OCI-LY3 (cell line): ENCODE results near the gene CLDN4.
"Not testable (repeated sequence)": the region's sequence is repeated elsewhere in the genome, so short reads cannot be mapped to it uniquely, and the experiment has no call there.

ENCODE experiments used
- H2AFZ ChIP-seq: fragments of 200-600, 300-600 bp; shearing (Covaris generic); 2 replicates; pipeline ENCODE4 v1.6.0; 2014; ENCODE audit warnings: antibody characterized with exemption, low read depth, low read length
- H3K27ac ChIP-seq: fragments of 200-600, 300-600 bp; sonication (generic); 2 replicates; pipeline ENCODE4 v1.5.1; 2014; ENCODE audit warnings: mild to moderate bottlenecking, low read length, moderate library complexity, mixed read lengths
- H3K27me3 ChIP-seq: fragments of 200-600, 300-600 bp; sonication (generic); 2 replicates; pipeline ENCODE4 v1.6.1; 2014; ENCODE audit warnings: low read depth, low read length, mixed read lengths
- H3K36me3 ChIP-seq: fragments of 200-600, 300-600 bp; sonication (generic); replicated peaks from 2 replicates; pipeline ENCODE3; 2014; ENCODE audit warnings: low read depth, low read length, mixed read lengths
- H3K4me1 ChIP-seq: fragments of 300-600, 200-600 bp; sonication (generic); 2 replicates; pipeline ENCODE4 v1.6.1; 2014; ENCODE audit warnings: low read length, mixed read lengths
- H3K4me2 ChIP-seq: fragments of 200-600, 300-600 bp; sonication (generic); 2 replicates; pipeline ENCODE4 v1.6.1; 2014; ENCODE audit warnings: low read length, mixed read lengths
- H3K4me3 ChIP-seq: fragments of 300-600, 200-600 bp; sonication (generic); 2 replicates; pipeline ENCODE4 v1.5.1; 2014; ENCODE audit warnings: antibody characterized with exemption, mild to moderate bottlenecking, low read length, moderate library complexity
- H3K79me2 ChIP-seq: fragments of 300-600, 200-600 bp; shearing (Covaris generic); 2 replicates; pipeline ENCODE4 v1.6.1; 2014; ENCODE audit warnings: mild to moderate bottlenecking, low read length, mixed read lengths
- H3K9ac ChIP-seq: fragments of 300-600, 200-600 bp; shearing (Covaris generic); 2 replicates; pipeline ENCODE4 v1.6.0; 2014; ENCODE audit warnings: mild to moderate bottlenecking, low read length, moderate library complexity
- H3K9me3 ChIP-seq: fragments of 200-600, 300-600 bp; shearing (Covaris generic); 2 replicates; pipeline ENCODE4 v1.6.1; 2014; ENCODE audit warnings: low read length, mixed read lengths; ENCODE audit not compliant: insufficient read depth
- H4K20me1 ChIP-seq: fragments of 200-600, 300-600 bp; sonication (generic); 2 replicates; pipeline ENCODE4 v1.6.1; 2016; ENCODE audit warnings: low read length, mixed read lengths; ENCODE audit not compliant: insufficient read depth
- EZH2phosphoT487 ChIP-seq: fragments of 200-600 bp; shearing (Covaris generic); IDR thresholded peaks from 2 replicates; pipeline ENCODE4 v1.6.1; 2018; ENCODE audit warnings: antibody characterized with exemption, mixed run types, low read depth
- TF ChIP-seq, protein P1 (sequence below): fragments of 200-600, 300-600 bp; sonication (generic); IDR thresholded peaks from 2 replicates; pipeline ENCODE4 v1.5.1; 2014; ENCODE audit warnings: antibody characterized with exemption, low read length, low read depth

The CLDN4 gene

DNA sequence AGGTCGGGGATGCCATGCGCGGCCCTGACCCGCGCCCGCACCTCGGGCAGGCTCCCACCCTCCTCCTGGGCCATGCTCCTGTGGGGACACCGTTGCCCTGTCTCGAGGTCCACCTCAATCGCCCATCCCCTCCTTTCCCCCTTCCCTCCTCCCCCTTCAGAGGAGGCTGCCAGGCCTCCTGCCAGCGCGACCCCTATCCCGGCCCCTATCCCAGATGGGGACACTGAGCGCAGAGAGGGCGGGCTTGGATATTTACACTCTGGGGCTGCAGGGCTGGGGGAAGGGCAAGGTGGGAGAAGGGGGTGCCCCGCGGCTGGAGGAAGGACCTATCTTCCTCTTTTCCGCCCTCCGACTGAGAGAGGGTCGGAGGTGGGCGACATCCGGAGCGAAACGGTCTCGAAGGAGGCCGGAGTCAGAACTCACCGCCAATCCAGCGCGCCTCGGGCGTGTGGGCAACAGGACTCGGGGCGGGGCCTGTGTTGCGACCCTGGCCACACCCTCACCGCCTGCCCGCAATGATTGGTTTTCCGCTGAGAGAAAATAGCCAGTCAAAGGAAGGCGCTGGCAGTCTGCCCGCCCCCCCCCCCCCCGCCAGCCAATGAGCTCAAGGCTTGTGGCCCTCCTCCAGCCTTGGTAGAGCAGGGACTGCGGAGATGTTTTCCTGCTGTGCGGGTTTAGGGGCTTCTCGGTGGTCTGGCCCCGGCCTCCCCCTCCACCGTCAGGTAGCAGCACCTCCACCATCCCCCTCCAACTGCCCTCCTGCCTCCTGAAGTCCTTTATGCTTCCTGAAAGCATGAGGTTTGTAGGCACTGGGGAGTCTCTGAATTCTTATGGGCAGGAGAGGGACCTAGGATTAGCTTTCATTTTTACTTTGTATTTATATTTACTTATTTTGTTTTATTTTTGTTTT lies 11.5 kb downstream of the CLDN4 start, which contains the start of gene METTL27:
Gene METTL27, minus strand, starts transcription at position 450 of the 910 bp plus-strand sequence. Its CDS starts 376 bp downstream, at position 74.
- Histone ChIP-seq H3K9me3 (no peaks in the 10 kb centered on the region), H3K79me2 (no peaks in the 10 kb centered on the region), H3K27ac (peak within 1 kb of the TSS; percentile 59), H3K4me3 (peak within 1 kb of the TSS; percentile 85), H2AFZ (peak within 1 kb of the TSS; percentile 65; the same call in 1 of the 2 replicates), H3K4me1 (peaks cover 43% of the 10 kb centered on the region), H4K20me1 (no peaks in the 10 kb centered on the region), H3K9ac (peak within 1 kb of the TSS; percentile 75), H3K4me2 (peak within 1 kb of the TSS; percentile 97), H3K36me3 (no peaks in the 10 kb centered on the region), H3K27me3 (no peaks in the 10 kb centered on the region)
- TF ChIP-seq, protein P1, sequence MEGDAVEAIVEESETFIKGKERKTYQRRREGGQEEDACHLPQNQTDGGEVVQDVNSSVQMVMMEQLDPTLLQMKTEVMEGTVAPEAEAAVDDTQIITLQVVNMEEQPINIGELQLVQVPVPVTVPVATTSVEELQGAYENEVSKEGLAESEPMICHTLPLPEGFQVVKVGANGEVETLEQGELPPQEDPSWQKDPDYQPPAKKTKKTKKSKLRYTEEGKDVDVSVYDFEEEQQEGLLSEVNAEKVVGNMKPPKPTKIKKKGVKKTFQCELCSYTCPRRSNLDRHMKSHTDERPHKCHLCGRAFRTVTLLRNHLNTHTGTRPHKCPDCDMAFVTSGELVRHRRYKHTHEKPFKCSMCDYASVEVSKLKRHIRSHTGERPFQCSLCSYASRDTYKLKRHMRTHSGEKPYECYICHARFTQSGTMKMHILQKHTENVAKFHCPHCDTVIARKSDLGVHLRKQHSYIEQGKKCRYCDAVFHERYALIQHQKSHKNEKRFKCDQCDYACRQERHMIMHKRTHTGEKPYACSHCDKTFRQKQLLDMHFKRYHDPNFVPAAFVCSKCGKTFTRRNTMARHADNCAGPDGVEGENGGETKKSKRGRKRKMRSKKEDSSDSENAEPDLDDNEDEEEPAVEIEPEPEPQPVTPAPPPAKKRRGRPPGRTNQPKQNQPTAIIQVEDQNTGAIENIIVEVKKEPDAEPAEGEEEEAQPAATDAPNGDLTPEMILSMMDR = no peak
- no peak for TF ChIP-seq EZH2phosphoT487

DNA sequence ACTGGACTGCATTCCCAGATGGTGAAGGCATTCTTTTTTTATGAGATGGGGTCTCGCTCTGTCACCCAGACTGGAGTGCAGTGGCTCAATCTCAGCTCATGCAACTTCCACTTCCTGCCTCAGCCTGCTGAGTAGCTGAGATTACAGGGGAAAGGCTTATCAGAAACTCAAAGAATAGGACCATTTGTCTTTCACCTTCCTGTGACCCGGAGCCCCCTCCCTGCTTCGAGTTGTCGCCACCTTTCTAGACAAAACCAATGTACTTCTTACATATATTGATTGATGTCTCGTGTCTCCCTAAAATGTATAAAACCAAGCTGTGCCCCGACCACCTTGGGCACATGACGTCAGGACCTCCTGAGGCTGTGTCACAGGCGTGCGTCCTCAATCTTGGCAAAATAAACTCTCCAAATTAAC lies 13.3 kb downstream of the CLDN4 start:
- Histone ChIP-seq H4K20me1 (no peaks in the 10 kb centered on the region), H3K4me3 (no peak overlapping the region), H2AFZ (no peak overlapping the region), H3K9ac (no peak overlapping the region), H3K27ac (no peak overlapping the region), H3K36me3 (no peaks in the 10 kb centered on the region), H3K79me2 (no peaks in the 10 kb centered on the region), H3K9me3 (peaks cover 9% of the 10 kb centered on the region; the same call in 1 of the 2 replicates), H3K4me1 (peaks cover 43% of the 10 kb centered on the region), H3K4me2 (peak overlapping the region; percentile 20; the same call in 1 of the 2 replicates), H3K27me3 (no peaks in the 10 kb centered on the region)
- no peak for TF ChIP-seq EZH2phosphoT487
- TF ChIP-seq, protein P1 = no peak

DNA sequence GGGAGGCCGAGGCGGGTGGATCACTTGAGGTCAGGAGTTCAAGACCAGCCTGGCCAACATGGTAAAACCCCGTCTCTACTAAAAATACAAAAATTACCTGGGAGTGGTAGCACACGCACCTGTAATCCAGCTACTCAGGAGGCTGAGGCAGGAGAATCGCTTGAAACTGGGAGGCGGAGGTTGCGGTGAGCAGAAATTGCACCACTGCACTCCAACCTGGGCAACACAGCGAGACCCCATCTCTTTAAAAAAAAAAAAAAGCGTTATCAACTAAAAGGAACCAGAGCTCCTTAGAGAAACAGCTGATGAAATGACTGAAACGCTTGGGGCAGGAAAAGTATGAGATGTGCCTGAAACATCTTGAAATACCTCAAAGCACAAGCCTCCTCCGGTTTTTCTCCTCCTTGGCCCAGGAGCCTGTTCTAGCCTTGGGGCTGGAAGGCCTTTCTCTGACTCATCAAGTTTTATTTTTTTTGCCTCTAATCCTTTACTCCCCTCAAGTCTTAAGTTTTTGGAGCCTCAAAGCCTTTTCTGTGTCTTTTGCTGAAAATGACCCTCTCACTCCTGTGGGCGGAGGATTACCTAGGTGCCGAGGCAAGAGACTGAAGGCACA lies 14.2 kb downstream of the CLDN4 start:
- Histone ChIP-seq H3K9ac (peak overlapping the region; percentile 45; the same call in 1 of the 2 replicates), H3K4me2 (peak overlapping the region; percentile 97), H2AFZ (no peak overlapping the region), H3K27ac (peak overlapping the region; percentile 94), H3K79me2 (no peaks in the 10 kb centered on the region), H3K9me3 (peaks cover 9% of the 10 kb centered on the region; the same call in 1 of the 2 replicates), H4K20me1 (no peaks in the 10 kb centered on the region), H3K36me3 (no peaks in the 10 kb centered on the region), H3K4me3 (no peak overlapping the region), H3K4me1 (peaks cover 47% of the 10 kb centered on the region), H3K27me3 (no peaks in the 10 kb centered on the region)
- no peak for TF ChIP-seq EZH2phosphoT487
- TF ChIP-seq, protein P1 = no peak

DNA sequence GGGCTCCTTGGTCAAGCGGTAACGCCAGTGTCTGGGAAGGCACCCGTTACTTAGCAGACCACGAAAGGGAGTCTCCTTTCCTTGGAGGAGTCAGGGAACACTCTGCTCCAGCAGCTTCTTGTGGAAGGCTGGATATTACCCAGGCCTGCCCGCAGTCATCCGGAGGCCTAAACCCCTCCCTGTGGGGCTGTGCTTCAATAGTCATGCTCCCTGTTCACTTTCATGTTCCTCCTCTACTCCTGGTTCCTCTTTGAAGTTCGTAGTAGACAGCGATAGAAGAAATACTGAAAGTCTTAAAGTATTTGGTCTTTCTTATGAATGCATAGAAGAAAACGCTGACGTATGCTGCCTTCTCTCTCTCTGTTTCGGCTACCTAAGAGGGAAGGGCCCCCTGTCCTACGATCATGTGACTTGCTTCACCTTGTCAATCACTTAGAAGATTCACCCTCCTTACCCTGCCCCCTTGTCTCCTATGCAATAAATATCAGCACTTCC lies 15.0 kb downstream of the CLDN4 start:
- not testable (repeated sequence) for H3K36me3 ChIP-seq, H3K79me2 ChIP-seq, H4K20me1 ChIP-seq, H3K9me3 ChIP-seq, H3K27me3 ChIP-seq
- Histone ChIP-seq H3K4me3 (peak overlapping the region; percentile 73), H3K4me1 (peaks cover 54% of the 10 kb centered on the region), H3K4me2 (peak overlapping the region; percentile 97), H3K9ac (peak overlapping the region; percentile 75), H3K27ac (peak overlapping the region; percentile 94), H2AFZ (peak overlapping the region; percentile 76)
